Measurements from ENCODE around the gene C17orf114.

The C17orf114 gene

GRCh38 chr17:4788159-4788806, 13.8 kb downstream of the C17orf114 start:
- no peak for DNase-seq (ENCODE audit: low spot score)

DNA sequence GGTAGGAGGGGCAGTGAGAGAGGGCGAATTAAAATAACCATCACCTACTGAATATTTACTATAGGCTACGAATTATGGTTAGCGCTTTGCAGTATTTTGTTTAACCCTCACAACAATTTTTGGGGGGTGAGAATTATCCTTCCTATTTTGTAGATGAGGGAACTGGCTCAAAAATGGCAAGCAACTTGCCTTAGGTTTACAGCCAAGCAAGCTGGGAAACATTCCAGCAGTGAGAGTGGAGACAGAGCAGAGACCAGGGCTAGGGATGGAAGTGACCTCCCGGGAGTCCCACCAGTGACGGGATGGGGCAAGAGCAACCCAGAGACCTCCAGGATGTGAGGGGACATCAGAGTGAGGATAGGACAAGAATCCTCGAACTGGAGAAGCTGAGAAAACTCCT, 15.6 kb downstream of the C17orf114 start:
- DNase-seq (ENCODE audit: low spot score), result no peak

DNA sequence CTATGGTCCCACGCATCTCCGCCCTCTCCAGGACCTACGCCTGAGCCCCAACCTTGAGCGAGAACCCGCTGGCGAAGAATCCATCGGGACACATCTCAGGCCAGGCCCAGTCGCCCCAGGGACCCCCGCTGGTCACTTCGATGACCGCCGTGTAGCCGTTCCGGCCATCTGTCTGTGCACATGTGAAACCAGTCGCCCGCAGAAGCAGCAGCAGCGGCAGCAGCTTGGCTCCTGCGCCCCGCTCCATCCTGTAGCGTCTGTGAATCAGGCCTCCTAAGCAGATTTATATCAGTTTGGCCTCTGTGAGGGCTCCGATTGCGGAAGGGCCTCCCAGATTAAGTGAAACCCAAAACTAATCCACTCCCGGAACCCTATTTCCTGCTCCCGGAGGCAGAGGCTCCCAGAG, 16.0 kb downstream of the C17orf114 start, which contains the start of gene VMO1:
Gene VMO1, minus strand, starts transcription at position 259 of the 406 bp plus-strand sequence. Its CDS starts 12 bp downstream, at position 247.
- DNase-seq (ENCODE audit: low spot score), result no peak

- DNase-seq (ENCODE audit: low spot score), result no peak
These were observed 16.6 kb downstream of the C17orf114 start for GRCh38 chr17:4785311-4786105.

GRCh38 chr17:4782652-4783051, 19.5 kb downstream of the C17orf114 start:
- no peak for DNase-seq (ENCODE audit: low spot score)

GRCh38 chr17:4780325-4780955, 21.7 kb downstream of the C17orf114 start:
- no peak for DNase-seq (ENCODE audit: low spot score)

- DNase-seq (ENCODE audit: low spot score), result no peak
These were observed 24.0 kb downstream of the C17orf114 start for GRCh38 chr17:4777969-4778760.

DNA sequence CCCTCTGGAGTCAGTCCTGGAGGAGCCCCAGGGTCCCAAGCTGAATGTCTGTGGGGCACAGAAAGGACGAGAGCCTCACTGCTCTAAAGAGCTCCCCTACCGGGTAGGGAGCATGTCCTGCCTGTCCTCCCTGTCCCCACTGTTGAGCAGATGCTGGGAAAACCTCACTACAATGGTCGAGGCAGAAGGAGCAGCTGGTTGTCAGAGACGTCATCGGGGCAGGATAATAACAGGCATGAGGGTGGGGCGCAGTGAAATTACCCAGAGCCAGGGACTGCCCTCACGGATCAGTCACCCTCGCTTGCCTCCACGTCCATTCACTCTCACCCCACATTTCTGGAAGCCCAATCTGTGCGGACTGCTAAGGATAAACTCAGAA, 29.9 kb downstream of the C17orf114 start:
- no peak for DNase-seq (ENCODE audit: low spot score)

GRCh38 chr17:4771519-4772234, 30.5 kb downstream of the C17orf114 start, which contains the start of gene TM4SF5:
TM4SF5 (plus strand) TSS chr17:4771886; CDS start chr17:4771923, 37 bp downstream.
- no peak for DNase-seq (ENCODE audit: low spot score)

- DNase-seq (ENCODE audit: low spot score), result no peak
These were observed 32.5 kb downstream of the C17orf114 start for GRCh38 chr17:4769628-4770027.

GRCh38 chr17:4768298-4768697, 33.8 kb downstream of the C17orf114 start:
- DNase-seq (ENCODE audit: low spot score), result no peak

GRCh38 chr17:4766723-4767122, 35.4 kb downstream of the C17orf114 start:
- DNase-seq (ENCODE audit: low spot score), result no peak

GRCh38 chr17:4766201-4766600, 35.9 kb downstream of the C17orf114 start:
- no peak for DNase-seq (ENCODE audit: low spot score)

DNA sequence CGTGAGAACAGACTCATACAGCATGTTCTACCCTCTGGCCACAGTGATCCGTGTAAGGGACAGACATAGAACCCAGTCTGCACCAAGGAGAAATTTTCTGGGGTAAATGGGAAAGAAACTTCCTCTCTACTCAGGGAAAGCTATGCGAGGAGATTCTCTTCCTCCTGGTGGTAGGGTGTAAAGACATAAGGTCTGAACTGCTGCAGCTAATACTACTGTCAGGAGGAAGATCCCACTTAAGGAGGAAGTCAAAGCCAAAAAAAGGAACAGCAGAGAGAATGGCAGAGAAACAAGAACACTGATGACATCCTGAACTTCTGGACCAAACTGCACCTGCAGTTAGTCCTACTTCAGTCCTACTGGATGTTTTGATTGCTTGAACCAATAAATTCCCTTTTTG, 37.5 kb downstream of the C17orf114 start:
- no peak for DNase-seq (ENCODE audit: low spot score)

DNA sequence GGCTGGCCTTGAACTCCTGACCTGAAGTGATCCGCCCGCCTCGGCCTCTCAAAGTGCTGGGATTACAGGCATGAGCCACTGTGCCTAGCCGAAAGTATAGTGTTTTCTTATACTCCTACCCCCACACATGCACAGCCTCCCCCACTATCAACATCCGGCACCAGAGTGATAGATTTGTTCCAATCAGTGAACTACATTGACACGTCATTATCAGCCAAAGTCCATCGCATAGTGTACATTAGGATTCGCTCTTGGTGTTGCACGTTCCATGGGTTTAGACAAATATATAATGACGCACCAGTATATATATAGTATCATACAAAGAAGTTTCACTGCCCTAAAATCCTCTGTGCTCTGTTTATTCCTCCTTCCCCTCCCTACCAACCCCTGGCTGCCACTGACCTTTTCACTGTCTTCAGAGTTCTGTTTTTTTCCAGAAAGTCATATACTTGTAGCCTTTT, 42.3 kb downstream of the C17orf114 start:
- DNase-seq (ENCODE audit: low spot score), result no peak

- DNase-seq (ENCODE audit: low spot score), result no peak
These were observed 48.7 kb downstream of the C17orf114 start for GRCh38 chr17:4753392-4753791.

GRCh38 chr17:4751932-4752331, 50.2 kb downstream of the C17orf114 start:
- no peak for DNase-seq (ENCODE audit: low spot score)

Measured in CD4-positive, alpha-beta T cell treated with Interleukin-6 at 100 ng/mL for 8 hours (primary cell).